ENCODE measurements around the gene CASP8AP2. TPM values are rescaled to one million over a fixed set of nuclear protein-coding genes. Genes with fewer than 3 reads are reported as not detected.

Gene CASP8AP2
- polyA plus RNA-seq, 1 donor (not counting 4 experiments of a cell fraction or from before 2014, with no cell fraction given): 8.5 TPM

GRCh38 chr6:89828988-89829471 is 650 bp upstream of the CASP8AP2 start:
- Histone ChIP-seq H3K4me2 (ENCODE audit: control insufficient read depth, extremely low read depth, insufficient read depth, low read depth, low read length) (peak overlapping the region; percentile 94), H3K27ac (ENCODE audit: control insufficient read depth, insufficient read depth, low read length) (peak overlapping the region; percentile 76), H3K36me3 (ENCODE audit: control insufficient read depth in 2 of 2, extremely low read depth in 1 of 2, insufficient read depth in 2 of 2, low read length in 2 of 2) (no peaks in the 10 kb centered on the region), H3K9ac (ENCODE audit: control insufficient read depth, extremely low read depth, insufficient read depth, low read length) (peak overlapping the region; percentile 78), H4K20me1 (ENCODE audit: control insufficient read depth, extremely low read depth, insufficient read depth, low read length) (no peaks in the 10 kb centered on the region), H3K79me2 (ENCODE audit: control insufficient read depth, insufficient read depth, low read length) (peaks cover 22% of the 10 kb centered on the region), H2AFZ (ENCODE audit: control insufficient read depth, low read length) (peak overlapping the region; percentile 99), H3K9me3 (ENCODE audit: control insufficient read depth, low read depth, low read length) (no peaks in the 10 kb centered on the region), H3K27me3 (ENCODE audit: control insufficient read depth, extremely low read depth, insufficient read depth, low read length) (no peaks in the 10 kb centered on the region), H3K4me3 (ENCODE audit: control insufficient read depth in 2 of 3, extremely low read depth in 1 of 3, insufficient read depth in 2 of 3, low read depth in 1 of 3, low read length in 3 of 3) (peak overlapping the region; percentile 88 to 96 (median 95)), H3K9me1 (ENCODE audit: control insufficient read depth, extremely low read depth, insufficient read depth, low read length) (no peaks in the 10 kb centered on the region), H3K4me1 (ENCODE audit: control insufficient read depth, extremely low read depth, insufficient read depth, low read length) (peaks cover 4% of the 10 kb centered on the region)
- TF ChIP-seq EZH2 (IDR thresholded peaks at IDR 0.05; ENCODE audit: low read length) (no peak), CTCF (optimal IDR thresholded peaks at IDR 0.05 in 1 of 3, IDR thresholded peaks at IDR 0.05 in 1 of 3, conservative IDR thresholded peaks at IDR 0.05 in 1 of 3; ENCODE audit: extremely low read depth in 1 of 3, insufficient read depth in 2 of 3, low read length in 3 of 3) (no peak)
- dilution Hi-C loops (cut with MboI; ENCODE audit: extremely low pct_ligation_motif_present, low sequenced_read_pairs): no loop called here
- DNase-seq (ENCODE audit: low read depth, low spot score) (no peak), FAIRE-seq (no peak)

- dilution Hi-C loops (cut with MboI; ENCODE audit: extremely low pct_ligation_motif_present, low sequenced_read_pairs): no loop called here
- peak overlapping the region; percentile 89 for H3K9ac ChIP-seq (ENCODE audit: control insufficient read depth, extremely low read depth, insufficient read depth, low read length)
- TF ChIP-seq CTCF (optimal IDR thresholded peaks at IDR 0.05 in 1 of 3, IDR thresholded peaks at IDR 0.05 in 1 of 3, conservative IDR thresholded peaks at IDR 0.05 in 1 of 3; ENCODE audit: extremely low read depth in 1 of 3, insufficient read depth in 2 of 3, low read length in 3 of 3): no peak
- no peak for TF ChIP-seq EZH2 (IDR thresholded peaks at IDR 0.05; ENCODE audit: low read length)
Measured at GRCh38 chr6:89830170-89830809, 610 bp downstream of the CASP8AP2 start.

More at GRCh38 chr6:89830170-89830809, 610 bp downstream of the CASP8AP2 start:
- no peaks in the 10 kb centered on the region for H3K9me3 ChIP-seq (ENCODE audit: control insufficient read depth, low read depth, low read length)
- H3K4me3 ChIP-seq (ENCODE audit: control insufficient read depth in 2 of 3, extremely low read depth in 1 of 3, insufficient read depth in 2 of 3, low read depth in 1 of 3, low read length in 3 of 3): peak overlapping the region; percentile 79 to 95 (median 88)
- no peaks in the 10 kb centered on the region for H4K20me1 ChIP-seq (ENCODE audit: control insufficient read depth, extremely low read depth, insufficient read depth, low read length)
- H3K4me1 ChIP-seq (ENCODE audit: control insufficient read depth, extremely low read depth, insufficient read depth, low read length): peaks cover 4% of the 10 kb centered on the region
- no peaks in the 10 kb centered on the region for H3K9me1 ChIP-seq (ENCODE audit: control insufficient read depth, extremely low read depth, insufficient read depth, low read length)
- H3K79me2 ChIP-seq (ENCODE audit: control insufficient read depth, insufficient read depth, low read length): peaks cover 22% of the 10 kb centered on the region
- peak overlapping the region; percentile 72 for H3K27ac ChIP-seq (ENCODE audit: control insufficient read depth, insufficient read depth, low read length)
- DNase-seq (ENCODE audit: low read depth, low spot score) (no peak), FAIRE-seq (no peak)
- H3K27me3 ChIP-seq (ENCODE audit: control insufficient read depth, extremely low read depth, insufficient read depth, low read length): no peaks in the 10 kb centered on the region
- peak overlapping the region; percentile 98 for H2AFZ ChIP-seq (ENCODE audit: control insufficient read depth, low read length)
- H3K4me2 ChIP-seq (ENCODE audit: control insufficient read depth, extremely low read depth, insufficient read depth, low read depth, low read length): peak overlapping the region; percentile 100
- no peaks in the 10 kb centered on the region for H3K36me3 ChIP-seq (ENCODE audit: control insufficient read depth in 2 of 2, extremely low read depth in 1 of 2, insufficient read depth in 2 of 2, low read length in 2 of 2)
